ENCODE measurements around the gene MAP2K3.

DNA sequence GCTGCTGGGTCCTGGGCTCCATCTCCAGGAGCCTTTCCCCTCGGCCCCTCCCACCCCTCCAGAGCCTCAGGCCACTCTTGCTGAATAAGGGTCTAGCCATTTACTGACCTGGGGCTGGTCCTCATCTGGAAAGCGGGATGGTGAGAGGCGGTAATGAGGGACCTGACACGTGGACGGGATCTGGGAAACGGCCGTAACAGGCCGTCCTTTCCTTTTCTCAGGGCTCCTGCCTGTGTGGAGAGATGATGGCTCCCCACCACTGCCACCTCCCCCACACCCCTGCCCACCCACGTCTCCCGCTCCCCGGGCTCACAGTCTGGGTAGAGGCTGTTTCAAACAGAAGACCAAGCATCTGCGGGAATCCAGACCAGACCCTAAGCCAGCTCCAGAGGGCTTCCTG, 71.1 kb downstream of the MAP2K3 start:
- TF ChIP-seq FOXP2 (optimal IDR thresholded peaks at IDR 0.05; ENCODE audit: borderline replicate concordance, extremely low read depth, extremely low read length, insufficient read depth) (no peak), TAF1 (IDR thresholded peaks at IDR 0.05; ENCODE audit: borderline replicate concordance, insufficient read depth, low read length) (no peak)
- TF ChIP-seq, protein P1, sequence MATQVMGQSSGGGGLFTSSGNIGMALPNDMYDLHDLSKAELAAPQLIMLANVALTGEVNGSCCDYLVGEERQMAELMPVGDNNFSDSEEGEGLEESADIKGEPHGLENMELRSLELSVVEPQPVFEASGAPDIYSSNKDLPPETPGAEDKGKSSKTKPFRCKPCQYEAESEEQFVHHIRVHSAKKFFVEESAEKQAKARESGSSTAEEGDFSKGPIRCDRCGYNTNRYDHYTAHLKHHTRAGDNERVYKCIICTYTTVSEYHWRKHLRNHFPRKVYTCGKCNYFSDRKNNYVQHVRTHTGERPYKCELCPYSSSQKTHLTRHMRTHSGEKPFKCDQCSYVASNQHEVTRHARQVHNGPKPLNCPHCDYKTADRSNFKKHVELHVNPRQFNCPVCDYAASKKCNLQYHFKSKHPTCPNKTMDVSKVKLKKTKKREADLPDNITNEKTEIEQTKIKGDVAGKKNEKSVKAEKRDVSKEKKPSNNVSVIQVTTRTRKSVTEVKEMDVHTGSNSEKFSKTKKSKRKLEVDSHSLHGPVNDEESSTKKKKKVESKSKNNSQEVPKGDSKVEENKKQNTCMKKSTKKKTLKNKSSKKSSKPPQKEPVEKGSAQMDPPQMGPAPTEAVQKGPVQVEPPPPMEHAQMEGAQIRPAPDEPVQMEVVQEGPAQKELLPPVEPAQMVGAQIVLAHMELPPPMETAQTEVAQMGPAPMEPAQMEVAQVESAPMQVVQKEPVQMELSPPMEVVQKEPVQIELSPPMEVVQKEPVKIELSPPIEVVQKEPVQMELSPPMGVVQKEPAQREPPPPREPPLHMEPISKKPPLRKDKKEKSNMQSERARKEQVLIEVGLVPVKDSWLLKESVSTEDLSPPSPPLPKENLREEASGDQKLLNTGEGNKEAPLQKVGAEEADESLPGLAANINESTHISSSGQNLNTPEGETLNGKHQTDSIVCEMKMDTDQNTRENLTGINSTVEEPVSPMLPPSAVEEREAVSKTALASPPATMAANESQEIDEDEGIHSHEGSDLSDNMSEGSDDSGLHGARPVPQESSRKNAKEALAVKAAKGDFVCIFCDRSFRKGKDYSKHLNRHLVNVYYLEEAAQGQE (IDR thresholded peaks at IDR 0.05; ENCODE audit: insufficient read depth in 1 of 2, low read depth in 2 of 2, low read length in 2 of 2): no peak
